ENCODE data around the gene TM2D3.

TM2D3 gene

DNA sequence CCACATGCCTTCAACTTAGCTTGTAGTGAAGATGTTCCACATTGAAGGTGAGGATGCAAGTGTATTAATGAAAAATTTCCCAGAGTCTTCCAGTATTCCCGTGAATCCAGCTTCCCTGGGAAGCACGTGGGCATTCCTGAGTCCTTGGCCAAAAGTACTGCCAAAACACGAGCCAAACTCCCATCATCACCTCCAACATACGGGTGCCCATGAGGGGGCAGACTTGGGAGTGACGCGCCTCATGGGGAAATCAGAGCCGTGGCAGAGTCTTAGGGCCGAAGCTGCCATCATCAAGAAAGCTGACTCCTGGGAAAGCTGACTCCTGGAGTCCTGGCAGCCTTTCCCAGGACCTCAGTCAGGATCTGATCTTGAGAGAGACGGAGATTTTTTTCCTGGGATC, 20.1 kb upstream of the TM2D3 start:
- TF ChIP-seq, protein P1, sequence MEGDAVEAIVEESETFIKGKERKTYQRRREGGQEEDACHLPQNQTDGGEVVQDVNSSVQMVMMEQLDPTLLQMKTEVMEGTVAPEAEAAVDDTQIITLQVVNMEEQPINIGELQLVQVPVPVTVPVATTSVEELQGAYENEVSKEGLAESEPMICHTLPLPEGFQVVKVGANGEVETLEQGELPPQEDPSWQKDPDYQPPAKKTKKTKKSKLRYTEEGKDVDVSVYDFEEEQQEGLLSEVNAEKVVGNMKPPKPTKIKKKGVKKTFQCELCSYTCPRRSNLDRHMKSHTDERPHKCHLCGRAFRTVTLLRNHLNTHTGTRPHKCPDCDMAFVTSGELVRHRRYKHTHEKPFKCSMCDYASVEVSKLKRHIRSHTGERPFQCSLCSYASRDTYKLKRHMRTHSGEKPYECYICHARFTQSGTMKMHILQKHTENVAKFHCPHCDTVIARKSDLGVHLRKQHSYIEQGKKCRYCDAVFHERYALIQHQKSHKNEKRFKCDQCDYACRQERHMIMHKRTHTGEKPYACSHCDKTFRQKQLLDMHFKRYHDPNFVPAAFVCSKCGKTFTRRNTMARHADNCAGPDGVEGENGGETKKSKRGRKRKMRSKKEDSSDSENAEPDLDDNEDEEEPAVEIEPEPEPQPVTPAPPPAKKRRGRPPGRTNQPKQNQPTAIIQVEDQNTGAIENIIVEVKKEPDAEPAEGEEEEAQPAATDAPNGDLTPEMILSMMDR (conservative IDR thresholded peaks at IDR 0.05) = no peak
- no peak overlapping the region for H3K27ac ChIP-seq

DNA sequence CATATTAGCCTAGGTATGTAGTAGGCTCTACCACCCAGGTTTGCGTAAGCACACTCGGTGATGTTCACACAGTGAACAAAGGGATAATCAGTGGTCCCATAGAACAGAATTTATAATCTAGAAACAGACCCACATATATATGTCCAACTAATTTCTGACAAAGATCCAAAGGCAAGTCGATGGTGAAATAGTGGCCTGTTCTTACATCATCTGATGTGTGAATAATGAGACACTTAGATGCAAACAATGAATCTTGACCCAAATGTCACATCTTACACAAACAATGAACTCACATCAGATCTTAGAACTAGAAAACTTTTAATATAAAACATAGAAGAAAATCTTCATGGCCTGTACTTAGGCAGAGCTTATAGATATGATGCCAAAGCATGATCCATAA, 17.6 kb upstream of the TM2D3 start:
- H3K27ac ChIP-seq = no peak overlapping the region

DNA sequence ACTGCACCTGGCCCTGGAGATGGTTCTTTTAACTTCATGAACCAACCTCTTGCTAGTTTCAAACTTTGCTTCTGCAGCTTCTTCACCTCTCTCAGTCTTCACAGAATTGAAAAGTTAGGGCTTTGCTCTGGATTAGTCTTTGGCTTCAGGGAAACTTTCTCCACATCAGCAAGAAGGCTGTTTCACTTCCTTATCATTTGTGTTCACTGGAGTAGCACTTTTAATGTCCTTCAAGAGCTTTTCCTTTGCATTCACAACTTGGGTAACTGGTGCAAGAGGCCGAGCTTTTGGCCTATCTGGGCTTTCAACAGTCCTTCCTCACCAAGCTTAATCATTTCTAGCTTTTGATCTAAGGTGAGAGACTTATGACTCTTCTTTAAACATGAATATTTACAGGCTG, 15.7 kb upstream of the TM2D3 start:
- H3K27ac ChIP-seq = no peak overlapping the region
- TF ChIP-seq, protein P1 (conservative IDR thresholded peaks at IDR 0.05) = no peak

More for the DNA sequence above, 17.6 kb upstream of the TM2D3 start:
- TF ChIP-seq, protein P1 (conservative IDR thresholded peaks at IDR 0.05) = no peak

DNA sequence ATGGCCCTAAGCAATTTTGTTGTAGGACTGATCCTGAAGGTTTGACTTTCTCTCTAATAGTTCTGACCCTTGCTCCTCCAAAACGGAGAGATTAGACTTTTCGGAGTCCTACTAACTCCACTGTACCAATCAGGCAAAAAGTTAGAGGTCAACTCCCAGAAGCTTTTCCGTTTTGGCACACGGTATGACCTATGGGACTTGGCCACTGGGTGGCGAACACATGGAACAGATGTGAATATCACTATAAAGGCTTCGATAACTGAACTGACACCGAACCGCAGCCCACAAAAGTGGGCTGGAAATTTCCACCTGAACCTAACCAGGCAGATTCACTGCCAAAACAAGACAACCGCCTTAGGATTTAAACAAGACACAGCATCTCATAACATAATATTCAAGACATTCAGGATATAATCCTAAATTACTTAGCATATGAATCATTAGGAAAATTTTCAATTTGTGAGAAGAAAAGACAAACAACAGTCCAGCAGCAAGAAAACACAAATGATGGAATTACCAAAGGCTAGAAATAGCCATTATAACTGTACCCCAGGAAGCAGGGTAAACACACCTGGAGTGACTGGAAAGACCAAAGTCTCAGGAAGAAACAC, 12.2 kb upstream of the TM2D3 start:
- TF ChIP-seq, protein P1 (conservative IDR thresholded peaks at IDR 0.05) = peak; percentile 81
- H3K27ac ChIP-seq = no peak overlapping the region

DNA sequence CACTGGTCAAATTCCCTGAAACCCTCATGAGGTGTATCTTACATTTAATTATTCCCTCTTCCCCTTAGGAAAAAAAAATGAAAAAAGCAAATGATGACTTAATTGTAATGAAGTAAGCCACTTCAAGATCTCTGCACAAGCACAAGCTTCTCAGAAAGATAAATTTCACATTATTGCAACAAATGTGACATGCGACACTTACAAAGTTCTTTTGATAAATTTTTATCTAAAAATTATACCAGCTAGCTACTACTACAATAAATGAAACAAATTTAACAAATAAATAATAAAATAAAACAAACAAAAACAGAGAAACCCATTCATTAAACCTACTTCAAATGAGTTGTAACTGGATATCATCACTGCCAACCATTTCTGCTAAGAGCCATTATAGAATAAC, 10.0 kb upstream of the TM2D3 start:
- TF ChIP-seq, protein P1 (conservative IDR thresholded peaks at IDR 0.05) = no peak

DNA sequence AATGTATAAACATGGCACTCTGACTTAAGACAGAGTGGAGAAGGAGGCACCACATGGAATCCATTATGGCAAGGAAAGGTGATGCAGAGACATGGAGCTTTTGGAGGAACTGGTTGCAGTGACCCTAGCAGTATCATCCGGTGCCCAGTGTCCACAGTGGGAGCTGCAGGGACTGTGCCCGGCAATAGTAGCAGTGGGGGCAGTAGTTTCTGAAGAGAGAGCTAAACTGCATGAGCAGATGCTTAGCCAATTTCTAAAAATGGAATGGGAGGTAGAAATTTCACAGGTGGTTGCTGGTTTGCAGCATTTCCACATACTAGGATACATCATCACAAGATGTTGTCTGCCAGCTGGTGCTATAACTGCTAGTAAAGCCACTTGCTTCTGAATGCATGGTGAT, 7.8 kb upstream of the TM2D3 start:
- H3K27ac ChIP-seq = no peak overlapping the region
- TF ChIP-seq, protein P1 (conservative IDR thresholded peaks at IDR 0.05) = no peak

More for the DNA sequence above, 10.0 kb upstream of the TM2D3 start:
- no peak overlapping the region for H3K27ac ChIP-seq

DNA sequence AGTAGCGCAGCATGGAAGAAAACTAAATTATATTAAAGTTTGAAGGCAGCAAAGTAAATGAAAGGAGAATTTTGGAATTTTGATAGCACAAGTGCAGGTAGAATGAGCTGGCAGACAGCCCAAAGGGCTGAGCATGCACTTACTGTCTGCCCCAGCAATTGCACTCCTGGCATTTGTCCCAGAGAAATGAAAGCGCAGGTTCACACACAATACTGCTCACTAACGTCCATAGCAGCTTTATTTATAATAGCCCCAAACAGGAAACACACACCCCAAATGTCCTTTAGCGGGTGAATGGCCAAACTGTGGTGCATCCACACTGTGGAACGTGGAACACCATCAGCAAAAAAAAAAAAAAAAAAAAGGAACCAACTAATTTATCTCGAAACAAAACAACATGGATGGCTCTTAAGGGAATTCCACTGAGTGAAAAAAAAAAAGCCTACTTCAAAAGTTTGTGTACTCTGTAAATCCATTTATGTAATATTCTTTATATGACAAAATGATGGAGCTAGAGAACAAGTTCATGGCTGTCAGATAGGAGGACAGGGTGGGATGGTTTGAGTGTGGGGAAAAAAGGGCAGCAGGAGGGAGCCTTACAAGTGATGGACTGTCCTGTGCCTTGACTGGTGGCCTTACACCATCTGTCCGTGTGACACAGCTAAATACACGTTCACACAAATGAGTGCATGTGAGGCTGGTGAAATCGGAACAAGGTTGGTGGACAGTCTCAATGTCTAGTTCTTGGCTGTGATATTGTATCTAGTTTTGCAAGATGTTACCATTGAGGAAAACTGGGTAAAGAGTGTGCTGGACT, 6.0 kb upstream of the TM2D3 start:
- TF ChIP-seq, protein P1 (conservative IDR thresholded peaks at IDR 0.05) = no peak
- H3K27ac ChIP-seq = peak overlapping the region; percentile 48
